ENCODE results near the gene PC. TPM values are rescaled to one million over a fixed set of nuclear protein-coding genes. Genes with fewer than 3 reads are reported as not detected.

PC gene
- total RNA-seq, 3 donors from 2014 or later = 20.0 to 43.8 (median 43.3) TPM

DNA sequence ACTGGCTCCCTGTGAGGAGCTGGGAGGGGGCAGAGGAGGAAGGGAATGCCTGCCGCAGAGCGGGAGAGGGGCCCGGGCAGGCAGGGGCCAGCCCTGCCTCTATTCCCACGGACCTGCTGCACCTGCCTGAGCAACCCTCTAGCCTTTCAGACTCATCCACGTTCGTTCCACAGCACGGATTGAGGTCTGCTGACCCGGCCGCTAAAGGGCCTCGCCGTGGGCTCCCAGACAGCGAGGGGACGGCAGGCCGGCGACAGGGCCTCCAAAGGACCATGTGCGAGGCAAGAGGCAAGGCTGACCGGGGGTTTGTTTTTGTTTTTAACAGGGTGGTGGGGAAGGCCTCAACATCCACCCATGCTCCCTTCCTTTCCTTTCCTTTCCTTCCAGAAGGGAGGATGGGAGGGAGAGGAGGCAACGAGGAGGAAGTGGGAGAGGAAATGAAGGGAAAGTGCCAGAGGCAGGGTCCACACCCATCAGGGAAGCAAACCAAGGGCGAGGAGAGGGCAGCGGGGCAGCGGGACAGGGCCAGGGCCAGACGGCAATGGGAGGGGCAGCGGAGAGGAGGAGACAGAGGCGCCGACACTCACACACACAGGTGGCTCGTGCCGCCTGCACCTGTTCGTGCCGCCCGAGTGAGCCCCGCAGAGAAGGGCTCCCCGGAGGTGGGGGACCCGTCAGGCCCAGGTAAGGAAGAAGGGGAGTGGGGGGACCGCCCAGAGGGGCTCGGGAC is 93.8 kb downstream of the PC start:
- no peak overlapping the region for H3K4me3 ChIP-seq
- DNase-seq = peak; percentile 72 to 89 (median 85)
- H3K36me3 ChIP-seq (ENCODE audit: low read depth) = no peaks in the 10 kb centered on the region

DNA sequence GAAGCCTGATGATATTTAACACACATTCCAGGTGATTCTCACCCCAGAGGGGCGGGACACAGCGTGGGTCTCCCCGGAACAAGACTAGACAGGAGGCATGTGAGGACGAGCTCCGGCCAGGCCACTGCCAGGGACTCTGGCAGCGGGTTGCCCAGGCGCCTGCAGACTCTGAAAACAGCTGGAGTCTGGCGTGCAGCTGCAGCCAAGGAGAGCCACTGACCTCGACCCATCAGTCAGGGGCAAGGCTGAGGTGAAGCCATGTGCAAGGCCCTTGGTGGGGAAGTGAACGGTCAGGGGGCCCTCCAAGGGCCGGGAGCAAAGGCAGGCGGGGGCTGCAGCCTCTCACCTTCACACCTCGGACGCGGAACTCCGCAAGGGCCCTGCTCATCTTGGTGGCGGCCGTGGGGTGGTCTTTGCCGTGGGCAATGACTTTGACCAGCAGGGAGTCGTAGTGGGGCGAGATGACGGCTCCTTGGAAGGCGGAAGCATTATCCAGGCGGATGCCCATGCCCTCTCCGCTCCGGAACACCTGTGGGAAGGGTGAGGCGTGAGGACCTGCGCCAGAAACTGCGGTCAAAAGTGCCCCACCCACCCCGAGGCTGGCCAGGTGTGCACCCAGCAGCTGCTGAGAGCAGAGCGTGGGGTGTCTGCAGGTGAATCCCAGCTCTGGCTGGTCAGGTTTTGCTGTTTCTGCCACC is 94.6 kb downstream of the PC start:
- peak; percentile 68 to 85 (median 81) for DNase-seq
- no peaks in the 10 kb centered on the region for H3K9me3 ChIP-seq
- H3K4me3 ChIP-seq = no peak overlapping the region
- no peak for TF ChIP-seq CTCF (IDR thresholded peaks at IDR 0.05)
- peaks cover 15% of the 10 kb centered on the region for H3K4me1 ChIP-seq (ENCODE audit: low read depth)
- H3K36me3 ChIP-seq (ENCODE audit: low read depth) = no peaks in the 10 kb centered on the region
- ATAC-seq = peak; percentile 74
- intact Hi-C loops (cut with DNase I, micrococcal nuclease) = no loop called here

More for the DNA sequence above, 93.8 kb downstream of the PC start:
- Histone ChIP-seq H3K4me1 (ENCODE audit: low read depth) (peaks cover 16% of the 10 kb centered on the region), H3K9me3 (no peaks in the 10 kb centered on the region)
- no peak for TF ChIP-seq CTCF (IDR thresholded peaks at IDR 0.05)
- ATAC-seq = peak; percentile 86
- intact Hi-C loops (cut with DNase I, micrococcal nuclease) = no loop called here

DNA sequence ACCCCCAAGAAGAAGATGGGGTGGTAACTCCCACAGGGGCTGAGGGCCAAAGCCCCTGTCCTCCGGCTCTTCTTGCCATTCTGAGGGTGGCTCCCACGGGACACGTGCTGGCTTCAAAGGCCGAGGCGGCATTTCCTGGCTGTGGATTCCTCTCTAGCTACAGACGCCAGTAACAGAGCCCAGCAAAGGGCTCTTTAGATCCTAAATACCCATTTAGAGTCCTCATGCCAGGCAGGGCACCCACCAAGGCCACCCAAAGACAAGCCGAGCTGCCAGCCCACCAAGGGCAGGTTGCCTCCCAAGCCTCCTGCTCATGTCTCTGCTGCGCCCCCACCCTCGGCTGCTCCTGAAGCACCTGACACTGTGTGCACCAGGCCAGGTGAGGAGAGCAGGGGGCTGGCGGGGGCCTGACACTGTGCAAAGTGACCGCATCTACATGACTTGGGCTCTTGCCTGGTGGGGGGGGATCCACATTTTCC is 95.6 kb downstream of the PC start:
- Histone ChIP-seq H3K9me3 (no peaks in the 10 kb centered on the region), H3K36me3 (ENCODE audit: low read depth) (no peaks in the 10 kb centered on the region), H3K4me3 (no peak overlapping the region), H3K4me1 (ENCODE audit: low read depth) (peaks cover 16% of the 10 kb centered on the region)
- intact Hi-C loops (cut with DNase I, micrococcal nuclease) = no loop called here
- peak in 2 of 3 donors; percentile 32 to 51 for DNase-seq
- no peak for ATAC-seq
- TF ChIP-seq CTCF (IDR thresholded peaks at IDR 0.05) = no peak

- Histone ChIP-seq H3K4me1 (ENCODE audit: low read depth) (peaks cover 19% of the 10 kb centered on the region), H3K9me3 (no peaks in the 10 kb centered on the region), H3K4me3 (no peak overlapping the region), H3K36me3 (ENCODE audit: low read depth) (no peaks in the 10 kb centered on the region)
- TF ChIP-seq CTCF (IDR thresholded peaks at IDR 0.05) = no peak
- intact Hi-C loops (cut with DNase I, micrococcal nuclease) = no loop called here
- ATAC-seq = no peak
- DNase-seq = peak in 2 of 3 donors; percentile 32 to 49
Observed at GRCh38 chr11:66861774-66862558, 96.2 kb downstream of the PC start.

GRCh38 chr11:66861038-66861773 is 97.0 kb downstream of the PC start:
- Histone ChIP-seq H3K9me3 (no peaks in the 10 kb centered on the region), H3K4me3 (no peak overlapping the region), H3K36me3 (ENCODE audit: low read depth) (no peaks in the 10 kb centered on the region), H3K4me1 (ENCODE audit: low read depth) (peaks cover 19% of the 10 kb centered on the region)
- intact Hi-C loops (cut with DNase I, micrococcal nuclease) = no loop called here
- ATAC-seq (no peak), DNase-seq (peak in 1 of 3 donors; percentile 46)
- no peak for TF ChIP-seq CTCF (IDR thresholded peaks at IDR 0.05)

Data from mucosa of descending colon (tissue), 3 donors.